Glutamatergic neuron (in vitro differentiated cells): ENCODE measurements around the gene LRRTM2. TPM values are rescaled to one million over a fixed set of nuclear protein-coding genes. Genes with fewer than 3 reads are reported as not detected.

ENCODE experiments used
- DNase-seq: peaks from one replicate; pipeline ENCODE4 v3.0.0; 2022
- H3K27ac Mint-ChIP-seq: one replicate; pipeline ENCODE4 v1.8.0; 2020; ENCODE audit warnings: mild to moderate bottlenecking, mixed read lengths, inconsistent platforms; ENCODE audit not compliant: unreplicated experiment
- H3K27me3 Mint-ChIP-seq: one replicate; pipeline ENCODE4 v1.8.0; 2020; ENCODE audit warnings: mild to moderate bottlenecking, moderate library complexity, mixed read lengths, inconsistent platforms; ENCODE audit not compliant: unreplicated experiment
- H3K36me3 Mint-ChIP-seq: one replicate; pipeline ENCODE4 v1.8.0; 2020; ENCODE audit warnings: mild to moderate bottlenecking, mixed read lengths, inconsistent platforms; ENCODE audit not compliant: unreplicated experiment
- H3K4me1 Mint-ChIP-seq: one replicate; pipeline ENCODE4 v1.8.0; 2020; ENCODE audit warnings: mild to moderate bottlenecking, low read depth, mixed read lengths, inconsistent platforms; ENCODE audit not compliant: unreplicated experiment
- H3K4me3 Mint-ChIP-seq: one replicate; pipeline ENCODE4 v1.8.0; 2020; ENCODE audit warnings: mild to moderate bottlenecking, mixed read lengths, inconsistent platforms; ENCODE audit not compliant: unreplicated experiment
- H3K9me3 Mint-ChIP-seq: one replicate; pipeline ENCODE4 v1.8.0; 2020; ENCODE audit warnings: mild to moderate bottlenecking, moderate library complexity, mixed read lengths, inconsistent platforms; ENCODE audit not compliant: unreplicated experiment
- total RNA-seq: library from RNA; stranded (reverse); fragmentation: NEBNext Ultra II Directional; extraction: Animal tissue kit (Norgen Biotek cat#: 25700); gene quantifications from one replicate; pipeline ENCODE4 v1.2.1, GENCODE V29; 2021; ENCODE audit not compliant: unreplicated experiment
- TF ChIP-seq, protein P1 (sequence below): fragments of 200-600 bp; sonication (generic); IDR thresholded peaks from one replicate; pipeline ENCODE4 v1.5.0; 2021; ENCODE audit not compliant: partially characterized antibody, unreplicated experiment

Gene LRRTM2
- total RNA-seq, 1 donor from 2014 or later = 28.9 TPM

DNA sequence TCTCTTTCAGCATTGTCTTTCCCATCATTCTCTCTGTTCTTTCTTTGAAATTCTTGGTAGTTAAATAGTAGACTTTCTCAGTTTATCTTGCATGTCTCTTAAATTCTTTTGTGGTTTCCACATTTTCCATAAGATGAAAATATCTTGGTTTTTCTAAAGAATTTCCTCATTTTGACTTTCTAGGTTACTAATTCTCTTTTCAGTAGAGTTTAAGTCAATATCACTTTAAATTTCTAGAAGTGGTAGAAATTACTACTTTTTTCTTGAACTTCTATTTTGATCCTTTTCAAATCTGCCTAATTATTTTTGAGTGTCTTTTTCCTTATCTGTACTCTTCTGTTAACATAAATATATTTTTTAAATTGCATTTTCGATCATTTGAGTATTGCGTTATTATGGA, 23.6 kb upstream of the LRRTM2 start:
- Mint-ChIP-seq H3K27ac (no peak overlapping the region), H3K4me1 (peaks cover 11% of the 10 kb centered on the region), H3K9me3 (peaks cover 7% of the 10 kb centered on the region), H3K36me3 (no peaks in the 10 kb centered on the region), H3K27me3 (peaks cover 3% of the 10 kb centered on the region), H3K4me3 (no peak overlapping the region)
- TF ChIP-seq, protein P1, sequence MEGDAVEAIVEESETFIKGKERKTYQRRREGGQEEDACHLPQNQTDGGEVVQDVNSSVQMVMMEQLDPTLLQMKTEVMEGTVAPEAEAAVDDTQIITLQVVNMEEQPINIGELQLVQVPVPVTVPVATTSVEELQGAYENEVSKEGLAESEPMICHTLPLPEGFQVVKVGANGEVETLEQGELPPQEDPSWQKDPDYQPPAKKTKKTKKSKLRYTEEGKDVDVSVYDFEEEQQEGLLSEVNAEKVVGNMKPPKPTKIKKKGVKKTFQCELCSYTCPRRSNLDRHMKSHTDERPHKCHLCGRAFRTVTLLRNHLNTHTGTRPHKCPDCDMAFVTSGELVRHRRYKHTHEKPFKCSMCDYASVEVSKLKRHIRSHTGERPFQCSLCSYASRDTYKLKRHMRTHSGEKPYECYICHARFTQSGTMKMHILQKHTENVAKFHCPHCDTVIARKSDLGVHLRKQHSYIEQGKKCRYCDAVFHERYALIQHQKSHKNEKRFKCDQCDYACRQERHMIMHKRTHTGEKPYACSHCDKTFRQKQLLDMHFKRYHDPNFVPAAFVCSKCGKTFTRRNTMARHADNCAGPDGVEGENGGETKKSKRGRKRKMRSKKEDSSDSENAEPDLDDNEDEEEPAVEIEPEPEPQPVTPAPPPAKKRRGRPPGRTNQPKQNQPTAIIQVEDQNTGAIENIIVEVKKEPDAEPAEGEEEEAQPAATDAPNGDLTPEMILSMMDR = no peak
- DNase-seq = no peak

DNA sequence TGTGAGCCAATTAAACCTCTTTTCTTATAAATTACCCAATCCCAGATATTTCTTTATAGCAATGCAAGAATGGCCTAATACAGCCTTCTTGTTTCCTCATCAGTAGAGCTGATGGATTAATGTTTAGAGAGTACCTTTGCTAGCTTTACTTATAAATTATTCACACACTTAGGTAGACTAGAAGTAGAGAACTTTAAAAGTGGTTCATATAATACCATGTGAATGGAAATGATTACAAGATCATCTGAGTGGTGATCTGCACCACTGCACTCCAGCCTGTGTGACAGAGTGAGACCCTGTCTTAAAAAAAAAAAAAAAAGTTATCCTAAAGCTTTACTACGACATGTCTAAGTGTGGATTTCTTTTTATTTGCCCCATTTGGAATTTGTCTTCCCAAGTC, 23.2 kb upstream of the LRRTM2 start:
- Mint-ChIP-seq H3K27ac (no peak overlapping the region), H3K9me3 (peaks cover 7% of the 10 kb centered on the region), H3K4me1 (peaks cover 11% of the 10 kb centered on the region), H3K27me3 (peaks cover 3% of the 10 kb centered on the region), H3K36me3 (no peaks in the 10 kb centered on the region), H3K4me3 (no peak overlapping the region)
- TF ChIP-seq, protein P1 = no peak
- DNase-seq = no peak

DNA sequence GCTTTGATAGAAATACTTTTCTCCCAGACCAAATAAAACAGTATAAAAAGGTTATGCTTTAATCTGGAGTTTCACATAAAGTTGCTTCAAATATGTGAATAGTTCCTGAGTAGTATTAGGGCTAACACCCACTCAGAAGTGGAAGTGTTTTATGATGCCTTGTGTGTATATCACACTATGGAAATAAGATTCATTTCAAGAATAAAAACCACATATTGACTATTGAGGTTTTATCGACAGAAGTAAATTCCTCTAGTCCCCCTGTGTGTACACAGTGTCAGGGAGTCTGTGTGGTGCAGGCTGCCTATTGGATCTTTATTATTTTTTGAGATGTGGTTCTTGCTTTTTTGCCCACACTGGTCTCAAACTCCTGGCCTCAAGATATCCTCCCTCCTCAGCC, 20.8 kb upstream of the LRRTM2 start:
- H3K36me3 Mint-ChIP-seq = peaks cover 4% of the 10 kb centered on the region
- peaks cover 3% of the 10 kb centered on the region for H3K4me1 Mint-ChIP-seq
- no peak overlapping the region for H3K27ac Mint-ChIP-seq
- peaks cover 5% of the 10 kb centered on the region for H3K27me3 Mint-ChIP-seq
- TF ChIP-seq, protein P1 = no peak
- DNase-seq = no peak
- peaks cover 5% of the 10 kb centered on the region for H3K9me3 Mint-ChIP-seq
- H3K4me3 Mint-ChIP-seq = no peak overlapping the region

DNA sequence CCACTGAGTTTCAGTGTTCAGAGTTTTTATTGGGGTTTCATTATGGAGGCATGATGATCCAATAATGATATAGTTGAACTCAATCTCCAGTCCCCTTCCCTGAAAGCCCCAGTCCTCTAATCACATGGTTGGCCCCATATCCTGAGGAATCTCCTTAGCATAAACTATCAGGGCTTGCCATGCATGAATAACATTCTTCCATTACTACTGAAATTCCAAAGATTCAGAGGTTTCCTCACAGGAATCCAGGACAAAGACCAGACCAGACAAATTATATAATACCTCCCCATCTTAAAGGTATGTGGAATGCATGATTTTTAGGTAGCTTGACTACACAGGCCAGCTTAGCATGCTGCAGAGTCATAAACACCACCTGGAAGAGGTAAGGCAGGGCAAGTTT, 15.5 kb upstream of the LRRTM2 start:
- peaks cover 15% of the 10 kb centered on the region for H3K36me3 Mint-ChIP-seq

DNA sequence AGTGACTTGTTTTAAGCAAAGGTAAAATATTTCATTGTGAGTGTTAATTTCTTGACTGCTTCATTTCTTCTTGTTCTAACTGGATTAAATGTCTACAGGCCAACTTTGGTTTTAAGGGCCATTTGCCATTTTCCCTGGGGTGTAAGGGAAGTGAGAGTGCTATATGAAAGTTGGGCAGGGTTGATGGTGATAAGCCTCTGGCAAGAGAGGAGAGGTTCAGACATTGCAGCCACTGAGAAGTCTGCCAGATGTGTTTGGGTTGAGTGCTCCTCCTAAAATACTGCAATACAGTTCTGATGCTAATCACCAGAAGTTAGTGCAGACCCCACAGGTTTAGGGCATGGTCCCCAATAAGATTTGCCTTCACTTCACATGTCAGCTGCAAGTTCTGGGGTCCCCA, 14.9 kb upstream of the LRRTM2 start:
- TF ChIP-seq, protein P1 = no peak
- Mint-ChIP-seq H3K4me1 (no peaks in the 10 kb centered on the region), H3K36me3 (peaks cover 15% of the 10 kb centered on the region), H3K27me3 (peaks cover 6% of the 10 kb centered on the region), H3K9me3 (peaks cover 7% of the 10 kb centered on the region), H3K4me3 (no peak overlapping the region), H3K27ac (no peak overlapping the region)
- no peak for DNase-seq

More for the DNA sequence above, 15.5 kb upstream of the LRRTM2 start:
- H3K27me3 Mint-ChIP-seq = peaks cover 8% of the 10 kb centered on the region
- peaks cover 7% of the 10 kb centered on the region for H3K9me3 Mint-ChIP-seq
- no peak overlapping the region for H3K4me3 Mint-ChIP-seq
- DNase-seq = no peak
- H3K4me1 Mint-ChIP-seq = no peaks in the 10 kb centered on the region
- TF ChIP-seq, protein P1 = no peak
- H3K27ac Mint-ChIP-seq = peak overlapping the region; percentile 20
